ENCODE measurements around the gene CNNM4.

DNA sequence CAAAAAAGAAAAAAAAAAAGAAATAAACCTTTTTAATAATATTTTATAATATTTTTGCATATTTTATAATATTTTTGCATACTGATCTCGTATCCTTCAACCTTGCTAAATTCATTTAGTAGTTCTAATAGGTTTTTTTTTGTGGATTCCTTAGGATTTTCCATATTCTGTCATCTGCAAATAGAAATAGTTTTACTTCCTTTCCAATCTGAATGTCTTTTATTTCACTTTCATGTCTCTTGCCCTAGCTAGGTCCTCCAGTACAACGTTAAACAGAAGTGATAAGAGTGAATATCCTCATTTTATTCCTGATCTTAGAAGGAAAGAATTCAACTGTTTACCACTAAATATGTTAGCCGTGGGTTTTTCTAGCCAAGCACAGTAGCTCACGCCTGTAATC lies 34.6 kb upstream of the CNNM4 start:
- TF ChIP-seq, protein P1, sequence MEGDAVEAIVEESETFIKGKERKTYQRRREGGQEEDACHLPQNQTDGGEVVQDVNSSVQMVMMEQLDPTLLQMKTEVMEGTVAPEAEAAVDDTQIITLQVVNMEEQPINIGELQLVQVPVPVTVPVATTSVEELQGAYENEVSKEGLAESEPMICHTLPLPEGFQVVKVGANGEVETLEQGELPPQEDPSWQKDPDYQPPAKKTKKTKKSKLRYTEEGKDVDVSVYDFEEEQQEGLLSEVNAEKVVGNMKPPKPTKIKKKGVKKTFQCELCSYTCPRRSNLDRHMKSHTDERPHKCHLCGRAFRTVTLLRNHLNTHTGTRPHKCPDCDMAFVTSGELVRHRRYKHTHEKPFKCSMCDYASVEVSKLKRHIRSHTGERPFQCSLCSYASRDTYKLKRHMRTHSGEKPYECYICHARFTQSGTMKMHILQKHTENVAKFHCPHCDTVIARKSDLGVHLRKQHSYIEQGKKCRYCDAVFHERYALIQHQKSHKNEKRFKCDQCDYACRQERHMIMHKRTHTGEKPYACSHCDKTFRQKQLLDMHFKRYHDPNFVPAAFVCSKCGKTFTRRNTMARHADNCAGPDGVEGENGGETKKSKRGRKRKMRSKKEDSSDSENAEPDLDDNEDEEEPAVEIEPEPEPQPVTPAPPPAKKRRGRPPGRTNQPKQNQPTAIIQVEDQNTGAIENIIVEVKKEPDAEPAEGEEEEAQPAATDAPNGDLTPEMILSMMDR (IDR thresholded peaks at IDR 0.05) = no peak
- TF ChIP-seq, protein P2, sequence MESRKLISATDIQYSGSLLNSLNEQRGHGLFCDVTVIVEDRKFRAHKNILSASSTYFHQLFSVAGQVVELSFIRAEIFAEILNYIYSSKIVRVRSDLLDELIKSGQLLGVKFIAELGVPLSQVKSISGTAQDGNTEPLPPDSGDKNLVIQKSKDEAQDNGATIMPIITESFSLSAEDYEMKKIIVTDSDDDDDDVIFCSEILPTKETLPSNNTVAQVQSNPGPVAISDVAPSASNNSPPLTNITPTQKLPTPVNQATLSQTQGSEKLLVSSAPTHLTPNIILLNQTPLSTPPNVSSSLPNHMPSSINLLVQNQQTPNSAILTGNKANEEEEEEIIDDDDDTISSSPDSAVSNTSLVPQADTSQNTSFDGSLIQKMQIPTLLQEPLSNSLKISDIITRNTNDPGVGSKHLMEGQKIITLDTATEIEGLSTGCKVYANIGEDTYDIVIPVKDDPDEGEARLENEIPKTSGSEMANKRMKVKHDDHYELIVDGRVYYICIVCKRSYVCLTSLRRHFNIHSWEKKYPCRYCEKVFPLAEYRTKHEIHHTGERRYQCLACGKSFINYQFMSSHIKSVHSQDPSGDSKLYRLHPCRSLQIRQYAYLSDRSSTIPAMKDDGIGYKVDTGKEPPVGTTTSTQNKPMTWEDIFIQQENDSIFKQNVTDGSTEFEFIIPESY (IDR thresholded peaks at IDR 0.05; ENCODE audit: borderline replicate concordance, low read depth) = no peak
- TF ChIP-seq SIN3A (IDR thresholded peaks at IDR 0.05; ENCODE audit: borderline replicate concordance, low read depth, low read length) (no peak), TCF12 (IDR thresholded peaks at IDR 0.05) (no peak), POLR2AphosphoS5 (IDR thresholded peaks at IDR 0.05; ENCODE audit: low read depth, low read length) (no peak), EP300 (IDR thresholded peaks at IDR 0.05; ENCODE audit: borderline replicate concordance in 1 of 2, low read depth in 1 of 2, low read length in 1 of 2) (no peak), MEF2A (IDR thresholded peaks at IDR 0.05; ENCODE audit: borderline replicate concordance, low read depth) (no peak), NFIC (IDR thresholded peaks at IDR 0.05; ENCODE audit: borderline replicate concordance) (no peak), TEAD4 (IDR thresholded peaks at IDR 0.05; ENCODE audit: borderline replicate concordance, insufficient read depth) (no peak)
- TF ChIP-seq, protein P3, sequence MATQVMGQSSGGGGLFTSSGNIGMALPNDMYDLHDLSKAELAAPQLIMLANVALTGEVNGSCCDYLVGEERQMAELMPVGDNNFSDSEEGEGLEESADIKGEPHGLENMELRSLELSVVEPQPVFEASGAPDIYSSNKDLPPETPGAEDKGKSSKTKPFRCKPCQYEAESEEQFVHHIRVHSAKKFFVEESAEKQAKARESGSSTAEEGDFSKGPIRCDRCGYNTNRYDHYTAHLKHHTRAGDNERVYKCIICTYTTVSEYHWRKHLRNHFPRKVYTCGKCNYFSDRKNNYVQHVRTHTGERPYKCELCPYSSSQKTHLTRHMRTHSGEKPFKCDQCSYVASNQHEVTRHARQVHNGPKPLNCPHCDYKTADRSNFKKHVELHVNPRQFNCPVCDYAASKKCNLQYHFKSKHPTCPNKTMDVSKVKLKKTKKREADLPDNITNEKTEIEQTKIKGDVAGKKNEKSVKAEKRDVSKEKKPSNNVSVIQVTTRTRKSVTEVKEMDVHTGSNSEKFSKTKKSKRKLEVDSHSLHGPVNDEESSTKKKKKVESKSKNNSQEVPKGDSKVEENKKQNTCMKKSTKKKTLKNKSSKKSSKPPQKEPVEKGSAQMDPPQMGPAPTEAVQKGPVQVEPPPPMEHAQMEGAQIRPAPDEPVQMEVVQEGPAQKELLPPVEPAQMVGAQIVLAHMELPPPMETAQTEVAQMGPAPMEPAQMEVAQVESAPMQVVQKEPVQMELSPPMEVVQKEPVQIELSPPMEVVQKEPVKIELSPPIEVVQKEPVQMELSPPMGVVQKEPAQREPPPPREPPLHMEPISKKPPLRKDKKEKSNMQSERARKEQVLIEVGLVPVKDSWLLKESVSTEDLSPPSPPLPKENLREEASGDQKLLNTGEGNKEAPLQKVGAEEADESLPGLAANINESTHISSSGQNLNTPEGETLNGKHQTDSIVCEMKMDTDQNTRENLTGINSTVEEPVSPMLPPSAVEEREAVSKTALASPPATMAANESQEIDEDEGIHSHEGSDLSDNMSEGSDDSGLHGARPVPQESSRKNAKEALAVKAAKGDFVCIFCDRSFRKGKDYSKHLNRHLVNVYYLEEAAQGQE (IDR thresholded peaks at IDR 0.05; ENCODE audit: low read depth, low read length) = no peak
- TF ChIP-seq, protein P4, sequence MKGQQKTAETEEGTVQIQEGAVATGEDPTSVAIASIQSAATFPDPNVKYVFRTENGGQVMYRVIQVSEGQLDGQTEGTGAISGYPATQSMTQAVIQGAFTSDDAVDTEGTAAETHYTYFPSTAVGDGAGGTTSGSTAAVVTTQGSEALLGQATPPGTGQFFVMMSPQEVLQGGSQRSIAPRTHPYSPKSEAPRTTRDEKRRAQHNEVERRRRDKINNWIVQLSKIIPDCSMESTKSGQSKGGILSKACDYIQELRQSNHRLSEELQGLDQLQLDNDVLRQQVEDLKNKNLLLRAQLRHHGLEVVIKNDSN (IDR thresholded peaks at IDR 0.05; ENCODE audit: borderline replicate concordance, low read depth) = no peak
- TF ChIP-seq, protein P5, sequence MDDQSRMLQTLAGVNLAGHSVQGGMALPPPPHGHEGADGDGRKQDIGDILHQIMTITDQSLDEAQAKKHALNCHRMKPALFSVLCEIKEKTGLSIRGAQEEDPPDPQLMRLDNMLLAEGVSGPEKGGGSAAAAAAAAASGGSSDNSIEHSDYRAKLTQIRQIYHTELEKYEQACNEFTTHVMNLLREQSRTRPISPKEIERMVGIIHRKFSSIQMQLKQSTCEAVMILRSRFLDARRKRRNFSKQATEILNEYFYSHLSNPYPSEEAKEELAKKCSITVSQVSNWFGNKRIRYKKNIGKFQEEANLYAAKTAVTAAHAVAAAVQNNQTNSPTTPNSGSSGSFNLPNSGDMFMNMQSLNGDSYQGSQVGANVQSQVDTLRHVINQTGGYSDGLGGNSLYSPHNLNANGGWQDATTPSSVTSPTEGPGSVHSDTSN (IDR thresholded peaks at IDR 0.05) = no peak
